SK-N-SH treated with all-trans-retinoic acid at 6 μM for 48 hours (cell line): ENCODE results near the gene KIF21A.

ENCODE experiments used
- CSDC2 ChIP-seq: fragments of 250-450 bp; sonication (Bioruptor Pico); IDR thresholded peaks from 2 replicates; pipeline ENCODE4 v1.5.0; 2020; ENCODE audit warnings: mild to moderate bottlenecking, moderate library complexity
- GLIS3 ChIP-seq: fragments of 250-450 bp; sonication (Bioruptor Pico); IDR thresholded peaks from 2 replicates; pipeline ENCODE4 v1.5.0; 2020; ENCODE audit warnings: mild to moderate bottlenecking, moderate library complexity
- TOX ChIP-seq: fragments of 250-450 bp; sonication (Bioruptor Pico); IDR thresholded peaks from 2 replicates; pipeline ENCODE4 v1.8.0; 2021; ENCODE audit warnings: mild to moderate bottlenecking, moderate library complexity, borderline replicate concordance
- ZNF70 ChIP-seq: fragments of 450-650 bp; formaldehyde crosslinking; IDR thresholded peaks from 2 replicates; pipeline ENCODE4 v1.5.0; 2020; ENCODE audit warnings: mild to moderate bottlenecking, moderate library complexity
- TF ChIP-seq, protein P1 (sequence below): fragments of 250-450 bp; sonication (Bioruptor Pico); IDR thresholded peaks from 2 replicates; pipeline ENCODE4 v1.5.1; 2021; ENCODE audit warnings: mild to moderate bottlenecking, moderate library complexity

GRCh38 chr12:39354955-39355354 lies 88.0 kb downstream of the KIF21A start:
- TF ChIP-seq TOX (no peak), GLIS3 (no peak), CSDC2 (CRISPR knock-in tag) (no peak), ZNF70 (CRISPR knock-in tag) (no peak)
- TF ChIP-seq, protein P1, sequence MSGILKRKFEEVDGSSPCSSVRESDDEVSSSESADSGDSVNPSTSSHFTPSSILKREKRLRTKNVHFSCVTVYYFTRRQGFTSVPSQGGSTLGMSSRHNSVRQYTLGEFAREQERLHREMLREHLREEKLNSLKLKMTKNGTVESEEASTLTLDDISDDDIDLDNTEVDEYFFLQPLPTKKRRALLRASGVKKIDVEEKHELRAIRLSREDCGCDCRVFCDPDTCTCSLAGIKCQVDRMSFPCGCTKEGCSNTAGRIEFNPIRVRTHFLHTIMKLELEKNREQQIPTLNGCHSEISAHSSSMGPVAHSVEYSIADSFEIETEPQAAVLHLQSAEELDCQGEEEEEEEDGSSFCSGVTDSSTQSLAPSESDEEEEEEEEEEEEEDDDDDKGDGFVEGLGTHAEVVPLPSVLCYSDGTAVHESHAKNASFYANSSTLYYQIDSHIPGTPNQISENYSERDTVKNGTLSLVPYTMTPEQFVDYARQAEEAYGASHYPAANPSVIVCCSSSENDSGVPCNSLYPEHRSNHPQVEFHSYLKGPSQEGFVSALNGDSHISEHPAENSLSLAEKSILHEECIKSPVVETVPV (CRISPR knock-in tag): no peak
